WI38 (cell line): ENCODE measurements around the gene ASB10.

ENCODE experiments used
- H3K4me3 ChIP-seq: 2 replicates; pipeline ENCODE4 v1.5.1; 2011; ENCODE audit warnings: low read depth, mild to moderate bottlenecking, control low read depth, low read length
- CTCF ChIP-seq: IDR thresholded peaks from 2 replicates; pipeline ENCODE4 v1.5.1; 2012; ENCODE audit warnings: low read depth, mild to moderate bottlenecking, control low read depth, low read length

ASB10 gene

GRCh38 chr7:151186640-151187408, at the start of gene ASB10:
Gene ASB10, minus strand, starts transcription at chr7:151187250. Its CDS starts 120 bp downstream, at chr7:151187130.
- TF ChIP-seq CTCF: no peak
- H3K4me3 ChIP-seq: no peak within 1 kb of the TSS

- no peak overlapping the region for H3K4me3 ChIP-seq
Observed at GRCh38 chr7:151236406-151236805, 49.4 kb upstream of the ASB10 start.

GRCh38 chr7:151235091-151235787, 48.2 kb upstream of the ASB10 start:
- no peak overlapping the region for H3K4me3 ChIP-seq
- no peak for TF ChIP-seq CTCF

More at GRCh38 chr7:151236406-151236805, 49.4 kb upstream of the ASB10 start:
- no peak for TF ChIP-seq CTCF

- TF ChIP-seq CTCF: no peak
- peak overlapping the region; percentile 98 for H3K4me3 ChIP-seq
Observed at GRCh38 chr7:151233804-151234203, 46.8 kb upstream of the ASB10 start.

GRCh38 chr7:151232917-151233701, 46.1 kb upstream of the ASB10 start:
- no peak for TF ChIP-seq CTCF
- peak overlapping the region; percentile 98 for H3K4me3 ChIP-seq

GRCh38 chr7:151232091-151232916, 45.3 kb upstream of the ASB10 start, which contains the start of gene CHPF2:
Gene CHPF2, plus strand, starts transcription at chr7:151232483. Its CDS starts 1,529 bp downstream, at chr7:151234012.
- H3K4me3 ChIP-seq: peak within 1 kb of the TSS; percentile 98
- no peak for TF ChIP-seq CTCF
